Measurements from ENCODE around the gene HOXD9. TPM values are rescaled to one million over a fixed set of nuclear protein-coding genes. Genes with fewer than 3 reads are reported as not detected.

The HOXD9 gene
- total RNA-seq, 2 donors from 2014 or later: 1.4 to 5.8 TPM

- DNase-seq (no peak), ATAC-seq (no peak)
- intact Hi-C loops (cut with DNase I, micrococcal nuclease): no loop called here
Measured at GRCh38 chr2:176167398-176167797, 44.9 kb downstream of the HOXD9 start.

GRCh38 chr2:176169181-176169580 lies 46.7 kb downstream of the HOXD9 start:
- DNase-seq (no peak), ATAC-seq (no peak)
- intact Hi-C loops (cut with DNase I, micrococcal nuclease): no loop called here

GRCh38 chr2:176169711-176170110 lies 47.2 kb downstream of the HOXD9 start:
- no peak for DNase-seq
- no peak for ATAC-seq
- intact Hi-C loops (cut with DNase I, micrococcal nuclease): no loop called here

- intact Hi-C loops (cut with DNase I, micrococcal nuclease): no loop called here
- DNase-seq (peak; percentile 8 to 17), ATAC-seq (peak; percentile 55)
Measured at GRCh38 chr2:176170602-176171305, 48.2 kb downstream of the HOXD9 start.

GRCh38 chr2:176171351-176172006 lies 49.0 kb downstream of the HOXD9 start:
- ATAC-seq (no peak), DNase-seq (peak in 1 of 2 donors; percentile 27)
- intact Hi-C loops (cut with DNase I, micrococcal nuclease): no loop called here

GRCh38 chr2:176172007-176172894 lies 49.7 kb downstream of the HOXD9 start:
- intact Hi-C loops (cut with DNase I, micrococcal nuclease): no loop called here
- no peak for ATAC-seq
- peak in 1 of 2 donors; percentile 12 for DNase-seq

GRCh38 chr2:176172895-176173566 lies 50.5 kb downstream of the HOXD9 start:
- no peak for DNase-seq
- intact Hi-C loops (cut with DNase I, micrococcal nuclease): no loop called here

GRCh38 chr2:176173567-176174381 lies 51.3 kb downstream of the HOXD9 start:
- no peak for ATAC-seq
- intact Hi-C loops (cut with DNase I, micrococcal nuclease): no loop called here
- DNase-seq: no peak

More at GRCh38 chr2:176172895-176173566, 50.5 kb downstream of the HOXD9 start:
- no peak for ATAC-seq

- ATAC-seq (peak; percentile 31), DNase-seq (no peak)
- intact Hi-C loops (cut with DNase I, micrococcal nuclease): no loop called here
Measured at GRCh38 chr2:176174382-176174823, 51.9 kb downstream of the HOXD9 start.

Small RNA genes within 50 kb of the gene (microRNA-seq; reads per million reads assigned to microRNA genes)
- gene MIR10B: 18,169 to 28,156 reads per million in 2 donors

Other genes starting within 250 kb of the HOXD9 start
- gene LNPK, start 120.5 kb upstream of the HOXD9 start, total RNA-seq: 10 to 100 TPM; 41.5 to 41.9 TPM
- not detected for gene EVX2, start 38.8 kb upstream of the HOXD9 start, total RNA-seq
- gene HOXD13, start 30.0 kb upstream of the HOXD9 start, total RNA-seq: under 1 TPM; 0.14 to 0.15 TPM
- not detected for gene HOXD12, start 22.9 kb upstream of the HOXD9 start, total RNA-seq
- gene HOXD11, start 15.4 kb upstream of the HOXD9 start, total RNA-seq: 1 to 10 TPM in 1 of 2 donors, under 1 TPM in 1; 0.37 to 4.2 TPM
- gene HOXD10, start 5.9 kb upstream of the HOXD9 start, total RNA-seq: 10 to 100 TPM in 1 of 2 donors, 1 to 10 TPM in 1; 1.0 to 14.8 TPM
- 1 to 10 TPM; 6.2 to 9.8 TPM for gene HOXD8, start 7.0 kb downstream of the HOXD9 start, total RNA-seq
- gene HOXD4, start 28.8 kb downstream of the HOXD9 start, total RNA-seq: 1 to 10 TPM; 3.8 to 9.7 TPM
- gene HOXD3, start 34.6 kb downstream of the HOXD9 start, total RNA-seq: 1 to 10 TPM; 3.8 to 9.5 TPM
- gene HOXD1, start 65.9 kb downstream of the HOXD9 start, total RNA-seq: 1 to 10 TPM; 3.5 to 6.9 TPM
- gene MTX2, start 146.7 kb downstream of the HOXD9 start, total RNA-seq: 10 to 100 TPM; 31.1 to 34.0 TPM

Data from left colon (tissue), 2 donors.